HL-60 (cell line): ENCODE data around the gene NECTIN2.
"Not testable (repeated sequence)": the region's sequence is repeated elsewhere in the genome, so short reads cannot be mapped to it uniquely, and the experiment has no call there.

Experiments used
- DNase-seq, 2 experiments: peaks; one replicate each; pipeline ENCODE4 v3.0.0-alpha.2; 2010 to 2020; ENCODE audit warnings: low read depth in 1 of 2, low spot score in 1 of 2
- H3K27ac ChIP-seq: fragments of 250-450 bp; sonication (Bioruptor Pico); replicated peaks from 2 replicates; pipeline ENCODE4 v1.5.1; 2020; ENCODE audit warnings: mild to moderate bottlenecking, moderate library complexity
- H3K27me3 ChIP-seq: fragments of 250-450 bp; sonication (Bioruptor Pico); 2 replicates; pipeline ENCODE4 v1.5.1; 2021; ENCODE audit warnings: mild to moderate bottlenecking, moderate library complexity; ENCODE audit not compliant: insufficient read depth, poor library complexity, severe bottlenecking
- H3K4me3 ChIP-seq: replicated peaks from 2 replicates; pipeline ENCODE4 v1.5.1; 2011; ENCODE audit warnings: mild to moderate bottlenecking, control low read depth, low read length; ENCODE audit not compliant: insufficient read depth
- CTCF ChIP-seq: IDR thresholded peaks from one replicate; pipeline ENCODE4 v1.5.1; 2011; ENCODE audit warnings: low read length, control low read depth, inconsistent platforms; ENCODE audit not compliant: insufficient read depth
- GABPA ChIP-seq: IDR thresholded peaks from 2 replicates; pipeline ENCODE4 v1.6.1; 2012; ENCODE audit warnings: low read depth
- POLR2AphosphoS5 ChIP-seq: IDR thresholded peaks from 2 replicates; pipeline ENCODE4 v1.6.1; 2012; ENCODE audit warnings: low read depth
- REST ChIP-seq: IDR thresholded peaks from 2 replicates; pipeline ENCODE4 v1.6.1; 2012; ENCODE audit warnings: low read depth; ENCODE audit not compliant: insufficient replicate concordance
- SPI1 ChIP-seq: IDR thresholded peaks from 2 replicates; pipeline ENCODE4 v1.6.1; 2012; ENCODE audit warnings: low read depth, mild to moderate bottlenecking, borderline replicate concordance

Gene NECTIN2

GRCh38 chr19:44908074-44908835, 62.2 kb downstream of the NECTIN2 start:
- TF ChIP-seq SPI1 (no peak), GABPA (no peak), POLR2AphosphoS5 (no peak), REST (no peak), CTCF (no peak)
- H3K27me3 ChIP-seq, result peaks cover 10% of the 10 kb centered on the region
- no peak overlapping the region for H3K27ac ChIP-seq
- H3K4me3 ChIP-seq, result no peak overlapping the region
- DNase-seq, result no peak

GRCh38 chr19:44908836-44909261, 62.8 kb downstream of the NECTIN2 start:
- TF ChIP-seq POLR2AphosphoS5 (no peak), REST (no peak), GABPA (no peak), CTCF (no peak), SPI1 (no peak)
- no peak for DNase-seq
- Histone ChIP-seq H3K4me3 (no peak overlapping the region), H3K27me3 (peaks cover 10% of the 10 kb centered on the region), H3K27ac (no peak overlapping the region)

- no peak overlapping the region for H3K4me3 ChIP-seq
- no peak for DNase-seq
- peaks cover 10% of the 10 kb centered on the region for H3K27me3 ChIP-seq
- H3K27ac ChIP-seq, result no peak overlapping the region
- no peak for TF ChIP-seq REST
- no peak for TF ChIP-seq POLR2AphosphoS5
- no peak for TF ChIP-seq SPI1
- TF ChIP-seq GABPA, result no peak
- TF ChIP-seq CTCF, result no peak
These were observed 63.7 kb downstream of the NECTIN2 start for GRCh38 chr19:44909775-44910174.

- DNase-seq, H3K27me3 ChIP-seq, H3K27ac ChIP-seq, H3K4me3 ChIP-seq: not testable (repeated sequence)
These were observed 65.8 kb downstream of the NECTIN2 start for GRCh38 chr19:44911896-44912295.
